HG03469 (cell line): Measurements from ENCODE around the gene ZFP14.
"Not testable (repeated sequence)": the region's sequence is repeated elsewhere in the genome, so short reads cannot be mapped to it uniquely, and the experiment has no call there.

ENCODE experiments used
- ATAC-seq: cut with Tn5 transposase; IDR thresholded peaks from one replicate; pipeline ENCODE4 v1.9.1; 2021; ENCODE audit warnings: mild to moderate bottlenecking, moderate library complexity, moderate number of reproducible peaks; ENCODE audit not compliant: unreplicated experiment

Gene ZFP14

GRCh38 chr19:36331353-36332228 lies 47.4 kb downstream of the ZFP14 start:
- ATAC-seq, result no peak

- ATAC-seq, result no peak
Measured at GRCh38 chr19:36330216-36330615, 48.8 kb downstream of the ZFP14 start.

GRCh38 chr19:36329534-36329933 lies 49.5 kb downstream of the ZFP14 start:
- not testable (repeated sequence) for ATAC-seq

GRCh38 chr19:36326649-36327048 lies 52.4 kb downstream of the ZFP14 start:
- ATAC-seq, result not testable (repeated sequence)

GRCh38 chr19:36315164-36315563 lies 63.8 kb downstream of the ZFP14 start:
- ATAC-seq, result not testable (repeated sequence)

GRCh38 chr19:36314053-36314452 lies 64.9 kb downstream of the ZFP14 start:
- not testable (repeated sequence) for ATAC-seq

GRCh38 chr19:36311098-36311760 lies 67.8 kb downstream of the ZFP14 start:
- ATAC-seq, result not testable (repeated sequence)

GRCh38 chr19:36310416-36310990 lies 68.5 kb downstream of the ZFP14 start:
- ATAC-seq, result not testable (repeated sequence)

GRCh38 chr19:36309759-36310158 lies 69.2 kb downstream of the ZFP14 start:
- ATAC-seq, result not testable (repeated sequence)

- not testable (repeated sequence) for ATAC-seq
Measured at GRCh38 chr19:36309309-36309708, 69.7 kb downstream of the ZFP14 start.

GRCh38 chr19:36292317-36292716 lies 86.7 kb downstream of the ZFP14 start:
- not testable (repeated sequence) for ATAC-seq
